BE2C (cell line): Measurements from ENCODE around the gene S1PR1.

Experiments used
- DNase-seq: peaks from one replicate; pipeline ENCODE4 v3.0.0-alpha.2; 2020
- H3K27me3 ChIP-seq: fragments of 250-450 bp; sonication (Bioruptor Pico); 2 replicates; pipeline ENCODE4 v1.5.1; 2020; ENCODE audit warnings: mild to moderate bottlenecking
- H3K36me3 ChIP-seq: fragments of 250-450 bp; sonication (Bioruptor Pico); 2 replicates; pipeline ENCODE4 v1.5.1; 2020; ENCODE audit warnings: mild to moderate bottlenecking
- H3K4me1 ChIP-seq: fragments of 250-450 bp; sonication (Bioruptor Pico); 2 replicates; pipeline ENCODE4 v1.5.1; 2020
- H3K4me3 ChIP-seq: 2 replicates; pipeline ENCODE4 v1.5.1; 2011; ENCODE audit warnings: low read depth, low read length
- H3K9me3 ChIP-seq: fragments of 250-450 bp; sonication (Bioruptor Pico); 2 replicates; pipeline ENCODE4 v1.5.1; 2020
- TF ChIP-seq, protein P1 (sequence below): IDR thresholded peaks from 2 replicates; pipeline ENCODE4 v1.5.1; 2012; ENCODE audit warnings: mild to moderate bottlenecking, low read depth, low read length

The S1PR1 gene

DNA sequence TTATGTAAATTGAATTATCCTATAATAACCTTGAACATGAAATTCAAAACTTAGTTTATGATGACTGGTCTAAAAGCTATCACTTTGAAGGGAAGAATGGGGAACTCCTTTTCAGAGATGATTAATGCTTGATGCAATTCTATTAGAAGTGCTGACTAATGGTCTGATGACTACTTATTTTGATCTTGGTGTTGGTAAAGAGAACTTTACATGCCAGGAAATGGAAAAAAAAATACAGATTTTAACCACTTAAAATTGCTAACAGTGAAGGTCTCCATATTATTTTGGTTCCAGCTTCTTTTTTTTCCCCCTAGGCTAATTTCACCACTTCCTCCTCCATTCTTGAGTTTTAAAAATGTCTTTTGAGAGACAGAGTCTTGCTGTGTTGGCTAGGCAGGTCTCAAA lies 22.9 kb downstream of the S1PR1 start:
- Histone ChIP-seq H3K27me3 (no peaks in the 10 kb centered on the region), H3K9me3 (no peaks in the 10 kb centered on the region), H3K4me3 (no peak overlapping the region), H3K36me3 (no peaks in the 10 kb centered on the region), H3K4me1 (peaks cover 14% of the 10 kb centered on the region)
- DNase-seq = no peak
- TF ChIP-seq, protein P1, sequence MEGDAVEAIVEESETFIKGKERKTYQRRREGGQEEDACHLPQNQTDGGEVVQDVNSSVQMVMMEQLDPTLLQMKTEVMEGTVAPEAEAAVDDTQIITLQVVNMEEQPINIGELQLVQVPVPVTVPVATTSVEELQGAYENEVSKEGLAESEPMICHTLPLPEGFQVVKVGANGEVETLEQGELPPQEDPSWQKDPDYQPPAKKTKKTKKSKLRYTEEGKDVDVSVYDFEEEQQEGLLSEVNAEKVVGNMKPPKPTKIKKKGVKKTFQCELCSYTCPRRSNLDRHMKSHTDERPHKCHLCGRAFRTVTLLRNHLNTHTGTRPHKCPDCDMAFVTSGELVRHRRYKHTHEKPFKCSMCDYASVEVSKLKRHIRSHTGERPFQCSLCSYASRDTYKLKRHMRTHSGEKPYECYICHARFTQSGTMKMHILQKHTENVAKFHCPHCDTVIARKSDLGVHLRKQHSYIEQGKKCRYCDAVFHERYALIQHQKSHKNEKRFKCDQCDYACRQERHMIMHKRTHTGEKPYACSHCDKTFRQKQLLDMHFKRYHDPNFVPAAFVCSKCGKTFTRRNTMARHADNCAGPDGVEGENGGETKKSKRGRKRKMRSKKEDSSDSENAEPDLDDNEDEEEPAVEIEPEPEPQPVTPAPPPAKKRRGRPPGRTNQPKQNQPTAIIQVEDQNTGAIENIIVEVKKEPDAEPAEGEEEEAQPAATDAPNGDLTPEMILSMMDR = no peak

DNA sequence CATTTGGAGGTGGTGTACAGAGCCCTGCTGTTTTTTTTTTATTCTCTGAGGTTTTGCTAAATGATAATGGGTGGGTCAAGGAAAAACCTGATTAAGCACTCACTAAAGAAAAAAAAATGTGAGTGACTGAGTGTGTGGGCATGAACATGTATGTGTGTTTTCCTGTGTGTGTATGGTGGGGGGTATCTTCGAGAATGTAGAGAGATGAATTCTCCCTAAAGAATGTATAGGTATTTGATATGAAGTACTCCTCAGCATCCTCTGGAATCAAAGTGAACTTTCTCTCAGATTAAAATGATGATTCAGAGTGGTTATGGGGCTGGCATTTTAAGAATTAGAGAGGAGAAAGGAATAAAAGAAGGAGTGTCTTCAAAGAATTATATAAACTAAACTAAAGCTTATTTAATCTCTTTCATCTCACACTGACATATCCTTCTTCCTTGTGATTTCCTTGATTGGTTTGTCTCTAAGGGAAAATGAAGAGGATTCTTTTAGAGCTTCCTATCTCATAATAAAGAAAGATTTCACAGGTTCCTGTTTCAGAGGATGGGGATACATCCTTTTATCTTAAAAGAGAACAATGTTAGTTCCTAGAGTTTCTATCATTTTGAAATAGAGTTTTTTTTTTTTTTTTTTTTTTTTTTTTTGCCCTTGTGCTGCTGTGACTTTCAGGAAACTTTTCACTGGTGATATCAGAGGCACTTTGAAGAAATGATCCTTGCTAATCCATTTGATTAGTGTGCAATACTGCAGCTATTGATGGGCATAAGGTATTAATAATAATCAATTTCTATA lies 23.9 kb downstream of the S1PR1 start:
- TF ChIP-seq, protein P1 = no peak
- DNase-seq = no peak
- peaks cover 14% of the 10 kb centered on the region for H3K4me1 ChIP-seq
- H3K9me3 ChIP-seq = no peaks in the 10 kb centered on the region
- no peaks in the 10 kb centered on the region for H3K36me3 ChIP-seq
- H3K27me3 ChIP-seq = no peaks in the 10 kb centered on the region
- no peak overlapping the region for H3K4me3 ChIP-seq

DNA sequence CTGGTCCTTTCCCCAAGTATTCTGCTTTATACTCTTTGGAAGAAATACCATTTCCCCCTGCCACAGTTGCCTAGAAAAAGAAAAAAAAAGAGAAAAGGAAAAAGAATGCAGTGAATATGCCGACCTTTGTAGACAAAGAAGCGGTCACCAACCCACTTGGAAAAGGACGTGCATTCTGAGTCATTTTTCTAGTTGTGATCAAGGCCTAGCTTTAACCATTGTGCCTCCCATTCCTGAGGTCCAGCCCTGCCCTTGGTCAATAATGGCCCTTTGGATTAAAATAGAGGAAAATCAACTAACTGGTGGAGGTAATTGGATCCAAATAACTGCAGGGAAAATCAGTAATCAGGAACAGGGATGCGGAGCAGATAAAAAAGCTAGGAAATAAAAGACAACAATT lies 24.8 kb downstream of the S1PR1 start:
- TF ChIP-seq, protein P1 = no peak
- no peaks in the 10 kb centered on the region for H3K9me3 ChIP-seq
- peaks cover 14% of the 10 kb centered on the region for H3K4me1 ChIP-seq
- H3K36me3 ChIP-seq = no peaks in the 10 kb centered on the region
- no peaks in the 10 kb centered on the region for H3K27me3 ChIP-seq
- DNase-seq = no peak
- H3K4me3 ChIP-seq = no peak overlapping the region

DNA sequence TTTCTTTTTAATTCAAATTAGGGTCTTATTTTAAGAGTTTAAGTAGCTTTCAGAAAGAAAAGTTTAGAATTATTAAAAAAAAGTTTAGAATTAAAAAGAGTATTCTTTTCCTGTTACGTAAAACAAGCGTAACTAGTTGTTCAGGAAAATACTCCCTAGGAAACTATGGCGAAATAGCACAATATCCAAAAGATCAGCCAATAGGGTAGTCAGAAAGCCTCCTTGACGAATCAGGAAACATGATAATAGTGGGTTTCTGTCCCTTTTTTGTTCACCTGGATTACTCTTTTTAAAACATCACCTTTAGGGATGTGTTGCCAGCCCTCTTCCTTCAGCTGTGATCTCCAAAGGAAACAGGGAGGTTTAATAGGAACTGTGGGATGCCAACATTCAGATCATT lies 25.2 kb downstream of the S1PR1 start:
- Histone ChIP-seq H3K9me3 (no peaks in the 10 kb centered on the region), H3K27me3 (no peaks in the 10 kb centered on the region), H3K36me3 (no peaks in the 10 kb centered on the region), H3K4me1 (peaks cover 14% of the 10 kb centered on the region), H3K4me3 (no peak overlapping the region)
- TF ChIP-seq, protein P1 = no peak
- no peak for DNase-seq

DNA sequence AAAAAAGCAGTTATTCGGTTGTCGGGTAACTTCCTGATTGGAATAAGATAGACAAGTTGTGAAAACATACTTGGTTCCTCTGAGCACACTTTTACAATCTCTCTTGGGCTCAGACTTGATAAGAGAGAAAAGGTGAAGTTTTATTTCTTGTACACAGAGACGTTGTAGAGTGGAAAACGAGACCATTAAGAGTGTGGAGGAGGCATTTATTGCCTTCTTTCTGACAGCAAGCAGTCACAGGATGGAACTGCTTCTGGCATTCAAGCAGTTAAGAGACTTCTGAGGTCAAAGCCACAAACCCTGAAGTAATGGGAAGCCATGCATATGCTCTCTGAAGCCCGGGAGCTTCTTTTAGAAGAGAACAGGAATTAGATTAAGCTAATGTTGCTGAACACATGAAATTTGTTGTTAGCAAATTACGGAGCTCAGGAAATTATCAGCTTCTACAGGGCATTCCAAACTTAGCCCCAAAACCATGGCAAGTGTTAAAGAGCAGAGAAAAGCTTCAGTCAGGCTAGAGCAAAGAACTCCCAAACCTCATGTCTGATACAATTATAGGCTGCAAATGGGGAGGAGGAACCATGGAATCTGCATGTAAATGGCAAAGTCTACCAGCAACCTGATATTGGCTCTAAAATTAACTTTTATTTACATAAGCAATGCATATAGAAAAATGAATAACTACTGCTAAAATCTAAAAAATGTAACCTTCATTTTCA lies 26.0 kb downstream of the S1PR1 start:
- Histone ChIP-seq H3K36me3 (no peaks in the 10 kb centered on the region), H3K27me3 (no peaks in the 10 kb centered on the region), H3K4me3 (no peak overlapping the region), H3K9me3 (no peaks in the 10 kb centered on the region), H3K4me1 (peaks cover 14% of the 10 kb centered on the region)
- TF ChIP-seq, protein P1 = no peak
- DNase-seq = no peak

DNA sequence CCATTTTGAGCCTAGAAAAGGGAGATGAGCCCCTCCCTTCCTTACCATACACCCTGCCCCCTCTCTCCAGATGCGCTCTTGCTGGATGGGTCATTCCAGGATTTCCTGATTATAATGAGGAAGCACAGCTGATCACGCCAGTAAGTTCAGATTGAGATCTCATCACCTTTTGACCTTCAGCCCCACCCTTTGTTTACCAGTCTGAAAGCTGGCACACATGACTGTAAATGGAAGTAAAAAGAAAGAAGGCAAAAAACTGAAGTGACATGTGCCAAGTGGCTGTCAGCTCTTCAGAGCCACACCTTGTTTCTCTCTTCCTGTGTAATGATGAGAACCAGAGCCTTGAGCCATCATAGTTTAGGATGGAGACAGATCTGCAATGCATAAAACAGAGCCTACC lies 27.9 kb downstream of the S1PR1 start:
- TF ChIP-seq, protein P1 = no peak
- no peak overlapping the region for H3K4me3 ChIP-seq
- H3K27me3 ChIP-seq = no peaks in the 10 kb centered on the region
- no peaks in the 10 kb centered on the region for H3K9me3 ChIP-seq
- no peaks in the 10 kb centered on the region for H3K36me3 ChIP-seq
- peak; percentile 17 for DNase-seq
- peaks cover 10% of the 10 kb centered on the region for H3K4me1 ChIP-seq
